NOMO-1 treated with dmso at 0.1 percent for 144 hours (cell line): ENCODE results near the gene OR5AS1.
"Not testable (repeated sequence)": the region's sequence is repeated elsewhere in the genome, so short reads cannot be mapped to it uniquely, and the experiment has no call there.

Experiments
- DNase-seq: peaks from one replicate; lab custom pipeline; 2025; ENCODE audit not compliant: unreplicated experiment; lab: John Stamatoyannopoulos, UW

OR5AS1 gene

DNA sequence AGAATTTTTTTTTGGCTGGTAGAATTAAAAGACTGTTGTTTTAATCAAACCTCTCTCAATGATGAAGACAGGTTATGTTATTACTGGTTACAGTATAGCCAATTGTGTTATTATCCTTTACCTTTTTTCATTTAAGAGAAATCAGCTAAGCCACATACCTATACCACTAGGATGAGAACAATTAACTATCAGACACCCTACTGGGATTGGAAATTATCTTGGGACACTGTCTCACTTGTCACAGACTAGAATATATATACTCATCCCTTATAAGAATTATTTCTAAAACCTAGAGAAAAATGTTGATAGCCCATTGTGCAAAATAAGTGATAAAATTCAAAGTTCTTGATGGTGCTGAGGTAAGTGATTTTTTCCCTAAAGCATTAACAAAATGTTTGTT lies at the start of gene OR5AS1:
Gene OR5AS1 (plus strand): TSS at position 301 of the 400 bp plus-strand sequence. CDS start 2,765 bp downstream, outside the sequence.
- DNase-seq = no peak

DNA sequence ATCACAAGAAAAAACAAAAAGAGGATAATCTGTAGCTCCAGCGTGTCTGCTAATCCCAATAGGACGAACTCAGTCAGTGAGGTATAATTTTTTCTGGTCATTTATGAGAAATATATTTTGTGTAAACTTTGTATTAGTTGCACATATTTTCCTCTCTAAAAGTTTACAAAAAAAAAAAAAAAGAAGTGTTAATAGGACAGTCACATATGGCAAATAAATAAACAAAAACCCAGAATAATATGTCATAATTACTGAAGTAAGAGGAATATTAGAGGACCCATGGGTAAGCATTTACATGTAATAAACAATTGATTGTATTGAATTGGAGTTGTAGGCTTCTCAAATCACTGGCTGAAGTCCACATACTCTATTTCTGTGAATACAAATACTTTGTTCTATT lies 32.9 kb upstream of the OR5AS1 start, which contains the start of gene OR5F1:
Gene OR5F1 (minus strand): TSS at position 101 of the 400 bp plus-strand sequence. CDS start 0 bp downstream, at position 101.
- DNase-seq = no peak

DNA sequence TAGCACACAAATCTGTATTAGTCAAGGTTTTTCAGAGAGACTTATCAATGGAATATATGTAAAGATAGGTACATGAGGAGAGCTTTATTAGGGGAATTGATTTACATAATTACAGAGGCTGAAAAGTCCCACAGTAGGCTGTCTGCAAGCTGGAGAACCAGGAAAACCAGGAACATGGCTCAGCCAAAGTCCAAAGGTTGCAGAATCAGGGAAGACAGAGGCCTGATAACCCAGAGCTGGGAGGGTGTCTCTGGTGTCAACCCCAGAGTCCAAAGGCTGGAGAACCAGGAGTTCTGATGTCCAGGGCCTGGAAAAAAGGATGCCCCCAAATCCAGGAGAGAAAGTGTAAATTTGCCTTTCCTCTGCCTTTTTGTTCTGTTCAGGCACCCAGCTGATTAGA lies 16.7 kb upstream of the OR5AS1 start:
- no peak for DNase-seq

DNA sequence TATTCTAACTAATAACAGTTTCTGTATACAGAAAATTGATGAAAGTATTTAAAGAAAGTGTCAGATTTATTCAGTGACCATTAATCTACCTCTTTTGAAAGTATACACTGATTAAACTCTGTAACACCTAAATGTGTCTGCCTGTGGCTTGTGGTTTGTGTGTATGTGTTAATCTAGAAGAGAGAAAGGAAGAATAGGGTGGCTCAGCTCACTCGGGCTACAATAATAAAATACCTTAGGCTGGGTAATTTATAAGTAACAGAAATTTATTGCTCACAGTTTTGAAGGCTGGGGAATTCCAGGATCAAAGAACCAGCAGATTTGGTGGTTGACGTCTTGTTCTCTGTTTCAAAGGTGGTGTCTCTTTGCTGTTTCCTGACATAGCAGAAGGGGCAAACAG lies 13.6 kb upstream of the OR5AS1 start:
- no peak for DNase-seq

DNA sequence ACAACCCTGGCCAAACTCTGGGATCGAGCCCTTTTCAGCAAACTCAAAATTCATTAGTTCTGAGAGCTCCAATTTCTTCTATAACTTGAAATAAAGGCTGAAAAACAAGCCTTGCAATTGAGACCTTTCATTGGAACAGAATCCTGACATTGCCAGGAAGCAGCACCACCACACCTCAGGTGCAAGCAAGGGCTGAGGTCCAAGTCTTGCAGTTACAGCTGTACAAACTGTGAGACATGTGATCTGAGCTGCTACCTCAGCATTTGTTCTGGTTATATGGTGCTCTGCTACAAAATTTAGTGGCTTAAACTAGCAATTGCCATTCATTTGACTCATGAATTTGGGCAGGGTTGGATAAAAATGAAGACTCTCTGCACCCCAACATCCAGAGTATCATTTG lies 18.1 kb downstream of the OR5AS1 start:
- DNase-seq = no peak

DNA sequence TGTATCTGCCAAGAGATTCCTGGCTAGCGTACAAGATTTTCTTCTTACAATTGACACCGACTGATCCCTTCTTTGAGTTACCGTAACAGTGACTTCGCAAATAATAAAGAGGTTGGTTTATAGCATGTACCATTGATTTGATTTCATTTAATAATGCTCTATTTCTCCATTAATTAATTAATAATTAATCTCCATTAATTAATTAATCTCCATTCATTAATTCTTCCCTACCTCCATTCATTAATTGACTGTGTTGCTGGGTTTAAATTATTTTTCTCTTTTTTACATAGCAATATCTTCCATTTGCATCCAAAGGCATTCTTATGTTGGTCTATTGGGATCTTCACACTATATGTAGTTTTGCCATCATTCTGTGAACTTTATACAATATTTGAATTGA lies 21.0 kb downstream of the OR5AS1 start:
- DNase-seq = no peak

DNA sequence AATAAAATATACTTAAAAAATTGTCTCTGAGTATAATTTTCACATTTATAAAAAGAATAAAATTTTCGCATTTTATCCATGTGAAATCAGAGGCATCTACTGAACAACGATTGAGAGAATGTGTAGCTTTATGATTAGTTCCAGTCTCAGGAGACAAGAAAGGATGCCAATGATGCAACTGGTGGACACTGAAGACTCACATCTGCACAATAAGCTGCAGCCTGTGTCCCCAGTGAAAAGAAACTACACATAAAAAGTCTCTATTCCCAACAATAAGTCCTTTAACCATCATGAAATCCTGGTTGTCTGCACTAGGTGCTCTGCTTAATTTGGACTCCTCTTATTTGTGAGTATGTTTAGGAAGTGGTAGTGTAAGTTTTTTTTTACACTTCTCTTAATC lies 22.0 kb downstream of the OR5AS1 start:
- DNase-seq = no peak

- not testable (repeated sequence) for DNase-seq
These were observed 28.9 kb downstream of the OR5AS1 start for GRCh38 chr11:56056366-56056765.

DNA sequence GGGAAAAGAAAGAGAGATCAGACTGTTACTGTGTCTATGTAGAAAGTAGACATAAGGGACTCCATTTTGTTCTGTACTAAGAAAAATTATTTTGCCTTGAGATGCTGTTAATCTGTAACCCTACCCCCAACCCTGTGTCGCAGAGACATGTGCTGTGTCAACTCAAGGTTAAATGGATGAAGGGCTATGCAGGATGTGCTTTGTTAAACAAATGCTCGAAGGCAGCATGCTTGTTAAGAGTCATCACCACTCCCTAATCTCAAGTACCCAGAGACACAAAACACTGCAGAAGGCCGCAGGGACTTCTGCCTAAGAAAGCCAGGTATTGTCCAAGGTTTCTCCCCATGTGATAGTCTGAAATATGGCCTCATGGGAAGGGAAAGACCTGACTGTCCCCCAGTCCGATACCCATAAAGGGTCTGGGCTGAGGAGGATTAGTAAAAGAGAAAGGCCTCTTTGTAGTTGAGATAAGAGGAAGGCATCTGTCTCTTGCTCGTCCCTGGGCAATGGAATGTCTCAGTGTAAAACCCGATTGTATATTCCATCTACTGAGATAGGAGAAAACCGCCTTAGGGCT lies 30.3 kb downstream of the OR5AS1 start:
- not testable (repeated sequence) for DNase-seq

DNA sequence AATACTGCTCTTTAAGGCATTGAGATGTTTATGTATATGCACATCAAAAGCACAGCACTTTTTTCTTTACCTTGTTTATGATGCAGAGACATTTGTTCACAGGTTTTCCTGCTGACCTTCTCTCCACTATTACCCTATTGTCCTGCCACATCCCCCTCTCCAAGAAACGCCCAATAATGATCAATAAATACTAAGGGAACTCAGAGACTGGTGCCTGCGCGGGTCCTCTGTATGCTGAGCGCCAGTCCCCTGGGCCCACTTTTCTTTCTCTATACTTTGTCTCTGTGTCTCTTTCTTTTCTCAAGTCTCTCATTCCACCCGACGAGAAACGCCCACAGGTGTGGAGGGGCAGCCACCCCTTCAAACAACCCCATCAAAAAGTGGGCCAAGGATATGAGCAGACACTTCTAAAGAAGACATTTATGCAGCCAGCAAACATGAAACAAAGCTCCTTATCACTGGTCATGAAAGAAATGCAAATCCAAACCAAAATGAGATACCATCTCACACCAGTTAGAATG lies 30.9 kb downstream of the OR5AS1 start:
- DNase-seq = not testable (repeated sequence)

DNA sequence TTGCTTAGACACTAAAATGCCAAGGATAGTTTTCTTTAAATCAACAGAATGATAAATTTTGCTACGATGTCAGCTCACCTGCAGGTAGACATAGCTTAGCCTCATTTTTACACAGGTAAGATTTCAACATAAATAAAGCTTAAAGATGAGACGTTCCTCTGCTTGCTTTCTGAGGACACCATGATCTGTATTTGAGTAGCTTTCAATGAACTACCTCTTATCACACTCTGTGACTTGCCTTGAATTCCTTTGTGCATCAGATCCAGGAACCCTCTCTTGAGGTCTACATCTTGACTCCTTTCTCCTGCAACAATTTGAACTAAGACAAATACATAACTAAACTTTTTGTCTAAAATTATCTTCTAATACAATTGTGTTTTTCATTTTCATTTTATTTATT lies 39.5 kb downstream of the OR5AS1 start:
- DNase-seq = no peak
